Natural killer cell (primary cell): Measurements from ENCODE around the gene PRR19. TPM values are rescaled to one million over a fixed set of nuclear protein-coding genes. Genes with fewer than 3 reads are reported as not detected.
"Not testable (repeated sequence)": the region's sequence is repeated elsewhere in the genome, so short reads cannot be mapped to it uniquely, and the experiment has no call there.

ENCODE experiments used
- ATAC-seq, 3 donors: fragments of 150-1000 bp in 2 of 3; fragments of 200-7000 bp in 1 of 3; cut with Tn5 transposase; 1 replicate in 1 of 3; 2 replicates in 2 of 3; pipeline ENCODE4 v1.10.0; 2021; ENCODE audit warnings: mild to moderate bottlenecking in 2 of 3, moderate library complexity in 2 of 3
- DNase-seq, 2 donors: peaks; one replicate each; pipeline versions ENCODE4 v3.0.0 to v3.0.0-alpha.2; 2013 to 2021; ENCODE audit warnings: mixed read lengths in 1 of 2
- H3K27ac ChIP-seq: one replicate; pipeline ENCODE4 v1.5.1; 2013; ENCODE audit warnings: mild to moderate bottlenecking, low read length
- H3K27me3 ChIP-seq: one replicate; pipeline ENCODE4 v1.6.1; 2013; ENCODE audit warnings: low read length; ENCODE audit not compliant: control insufficient read depth, insufficient read depth
- H3K36me3 ChIP-seq: one replicate; pipeline ENCODE4 v1.6.1; 2013; ENCODE audit warnings: low read length; ENCODE audit not compliant: control insufficient read depth, insufficient read depth
- H3K4me1 ChIP-seq: one replicate; pipeline ENCODE4 v1.6.1; 2013; ENCODE audit warnings: low read length; ENCODE audit not compliant: control insufficient read depth, insufficient read depth
- H3K4me3 ChIP-seq: one replicate; pipeline ENCODE4 v1.5.1; 2013; ENCODE audit warnings: low read length
- H3K9me3 ChIP-seq: one replicate; pipeline ENCODE4 v1.6.1; 2013; ENCODE audit warnings: low read length; ENCODE audit not compliant: control insufficient read depth, insufficient read depth
- H3K27ac Mint-ChIP-seq, 2 donors: one replicate each; pipeline ENCODE4 v1.8.0; 2022; ENCODE audit warnings: mild to moderate bottlenecking in 2 of 2, mixed read lengths in 2 of 2, moderate library complexity in 1 of 2
- H3K27me3 Mint-ChIP-seq, 2 donors: one replicate each; pipeline ENCODE4 v1.8.0; 2022; ENCODE audit warnings: low read depth in 2 of 2, mixed read lengths in 2 of 2
- H3K36me3 Mint-ChIP-seq: one replicate; pipeline ENCODE4 v1.8.0; 2022; ENCODE audit warnings: mixed read lengths
- H3K4me1 Mint-ChIP-seq, 2 donors: one replicate each; pipeline ENCODE4 v1.8.0; 2022; ENCODE audit warnings: mixed read lengths in 2 of 2
- H3K4me3 Mint-ChIP-seq: one replicate; pipeline ENCODE4 v1.8.0; 2022; ENCODE audit warnings: mild to moderate bottlenecking, moderate library complexity, mixed read lengths
- H3K9me3 Mint-ChIP-seq, 2 donors: one replicate each; pipeline ENCODE4 v1.8.0; 2022; ENCODE audit warnings: mixed read lengths in 2 of 2
- CTCF ChIP-seq: fragments of 200-600 bp; IDR thresholded peaks from one replicate; pipeline ENCODE4 v1.8.0; 2022; ENCODE audit warnings: antibody characterized with exemption
- WGBS: methylation state at CpG from one replicate; pipeline ENCODE4 v1.1.7; 2013; ENCODE audit warnings: missing lambda C conversion rate; ENCODE audit not compliant: insufficient coverage; 5-methylcytosine and 5-hydroxymethylcytosine counted together
- intact Hi-C: fragments of 100-400 bp; cut with micrococcal nuclease; formaldehyde crosslinking; loops from one replicate; pipeline ENCODE4 v1.14.2; 2022
- total RNA-seq, 4 donors: library from RNA; stranded (reverse); fragments of 120-200 nt in 1 of 4; gene quantifications; one replicate each; pipeline versions ENCODE4 v1.2.3 to v1.2.4, GENCODE V29; 2013 to 2022

PRR19 gene
- total RNA-seq, 3 donors from 2014 or later (not counting 1 experiment from before 2014, with no cell fraction given), result not detected

- Histone ChIP-seq H3K4me3 (no peak overlapping the region), H3K9me3 (no peaks in the 10 kb centered on the region), H3K27me3 (peaks cover 5% of the 10 kb centered on the region), H3K27ac (no peak overlapping the region), H3K36me3 (no peaks in the 10 kb centered on the region), H3K4me1 (peaks cover 20% of the 10 kb centered on the region)
- no peak for ATAC-seq
- Mint-ChIP-seq H3K36me3 (peaks cover 5% of the 10 kb centered on the region), H3K4me3 (no peak overlapping the region), H3K27ac (no peak overlapping the region), H3K27me3 (peaks cover 7% of the 10 kb centered on the region in 2 donors), H3K4me1 (peaks cover 17 to 29% of the 10 kb centered on the region in 2 donors), H3K9me3 (no peaks in the 10 kb centered on the region)
- no peak for TF ChIP-seq CTCF
- intact Hi-C loops, result no loop called here
- DNase-seq, result no peak
- WGBS, result 90% methylated on average over 1 of the region's 1 CpG
These were observed 26.2 kb downstream of the PRR19 start for GRCh38 chr19:42328106-42328505.

GRCh38 chr19:42328854-42329253, 26.9 kb downstream of the PRR19 start:
- no peak for DNase-seq
- TF ChIP-seq CTCF, result no peak
- Histone ChIP-seq H3K36me3 (no peaks in the 10 kb centered on the region), H3K27me3 (no peaks in the 10 kb centered on the region), H3K4me3 (no peak overlapping the region), H3K9me3 (no peaks in the 10 kb centered on the region), H3K27ac (no peak overlapping the region), H3K4me1 (peaks cover 20% of the 10 kb centered on the region)
- H3K27ac Mint-ChIP-seq, result no peak overlapping the region
- H3K9me3 Mint-ChIP-seq, result no peaks in the 10 kb centered on the region
- 92% methylated on average over 2 of the region's 2 CpGs for whole genome bisulfite sequencing
- no peak overlapping the region for H3K4me3 Mint-ChIP-seq
- no peak for ATAC-seq
- intact Hi-C loops, result no loop called here
- H3K27me3 Mint-ChIP-seq, result peaks cover 7% of the 10 kb centered on the region in 2 donors
- peaks cover 5% of the 10 kb centered on the region for H3K36me3 Mint-ChIP-seq
- H3K4me1 Mint-ChIP-seq, result peaks cover 17 to 29% of the 10 kb centered on the region in 2 donors

- 80% methylated on average over 2 of the region's 2 CpGs for WGBS
- ATAC-seq (no peak), DNase-seq (no peak)
- Mint-ChIP-seq H3K27me3 (peaks cover under 1% of the 10 kb centered on the region in 2 donors), H3K27ac (no peak overlapping the region), H3K9me3 (no peaks in the 10 kb centered on the region), H3K4me3 (no peak overlapping the region), H3K36me3 (peaks cover under 1% of the 10 kb centered on the region), H3K4me1 (peaks cover 10 to 22% of the 10 kb centered on the region in 2 donors)
- peaks cover 11% of the 10 kb centered on the region for H3K4me1 ChIP-seq
- no peak for TF ChIP-seq CTCF
- no peak overlapping the region for H3K4me3 ChIP-seq
- intact Hi-C loops, result no loop called here
- H3K27ac ChIP-seq, result no peak overlapping the region
- no peaks in the 10 kb centered on the region for H3K27me3 ChIP-seq
- H3K36me3 ChIP-seq, result no peaks in the 10 kb centered on the region
- H3K9me3 ChIP-seq, result no peaks in the 10 kb centered on the region
These were observed 28.3 kb downstream of the PRR19 start for GRCh38 chr19:42330241-42330711.

GRCh38 chr19:42331333-42331732, 29.4 kb downstream of the PRR19 start:
- intact Hi-C loops, H3K9me3 ChIP-seq: not testable (repeated sequence)
- 92% methylated on average over 2 of the region's 3 CpGs for WGBS

More at GRCh38 chr19:42331333-42331732, 29.4 kb downstream of the PRR19 start:
- not testable (repeated sequence) for H3K27ac Mint-ChIP-seq, H3K4me3 ChIP-seq, H3K36me3 ChIP-seq, H3K9me3 Mint-ChIP-seq, H3K27me3 Mint-ChIP-seq, DNase-seq, H3K4me3 Mint-ChIP-seq, H3K4me1 ChIP-seq, H3K27ac ChIP-seq, H3K36me3 Mint-ChIP-seq, ATAC-seq, H3K27me3 ChIP-seq
- H3K4me1 Mint-ChIP-seq, result peaks cover 9 to 14% of the 10 kb centered on the region in 2 donors
